OCI-M2 (cell line): ENCODE results near the gene B3GNT4.
"Not testable (repeated sequence)": the region's sequence is repeated elsewhere in the genome, so short reads cannot be mapped to it uniquely, and the experiment has no call there.

ENCODE experiments used
- DNase-seq: peaks from one replicate; lab custom pipeline; 2025; ENCODE audit not compliant: unreplicated experiment; lab: John Stamatoyannopoulos, UW

B3GNT4 gene

GRCh38 chr12:122203301-122204166 lies at the start of gene B3GNT4:
Gene B3GNT4 (plus strand): TSS chr12:122203709. CDS start chr12:122204619, 910 bp downstream.
- no peak for DNase-seq

- DNase-seq, result no peak
Measured at GRCh38 chr12:122155705-122156104, 47.8 kb upstream of the B3GNT4 start.

- no peak for DNase-seq
Measured at GRCh38 chr12:122158700-122159285, 44.7 kb upstream of the B3GNT4 start.

GRCh38 chr12:122159882-122160281 lies 43.6 kb upstream of the B3GNT4 start:
- DNase-seq, result no peak

- DNase-seq, result no peak
Measured at GRCh38 chr12:122160761-122161160, 42.7 kb upstream of the B3GNT4 start.

- DNase-seq, result no peak
Measured at GRCh38 chr12:122161682-122162081, 41.8 kb upstream of the B3GNT4 start.

- DNase-seq, result no peak
Measured at GRCh38 chr12:122162976-122163375, 40.5 kb upstream of the B3GNT4 start.

- no peak for DNase-seq
Measured at GRCh38 chr12:122166422-122167349, 36.8 kb upstream of the B3GNT4 start.

- DNase-seq, result no peak
Measured at GRCh38 chr12:122167356-122167925, 36.1 kb upstream of the B3GNT4 start.

GRCh38 chr12:122168492-122168891 lies 35.0 kb upstream of the B3GNT4 start:
- no peak for DNase-seq

GRCh38 chr12:122171399-122171798 lies 32.1 kb upstream of the B3GNT4 start:
- DNase-seq, result no peak

GRCh38 chr12:122172262-122172939 lies 31.1 kb upstream of the B3GNT4 start:
- DNase-seq, result no peak

- no peak for DNase-seq
Measured at GRCh38 chr12:122174155-122174845, 29.2 kb upstream of the B3GNT4 start, which contains the start of gene IL31. Gene IL31 (minus strand): TSS chr12:122174221. CDS start chr12:122174172, 49 bp downstream.

- DNase-seq, result not testable (repeated sequence)
Measured at GRCh38 chr12:122176473-122176872, 27.0 kb upstream of the B3GNT4 start.

GRCh38 chr12:122182887-122183587 lies 20.5 kb upstream of the B3GNT4 start, which contains the start of gene LRRC43:
Gene LRRC43 (plus strand): TSS chr12:122183123. CDS start chr12:122183145, 22 bp downstream.
- DNase-seq, result no peak

GRCh38 chr12:122183588-122183940 lies 19.9 kb upstream of the B3GNT4 start:
- DNase-seq, result no peak

GRCh38 chr12:122184517-122184916 lies 19.0 kb upstream of the B3GNT4 start:
- DNase-seq, result no peak

GRCh38 chr12:122185079-122185478 lies 18.4 kb upstream of the B3GNT4 start:
- DNase-seq, result no peak

- no peak for DNase-seq
Measured at GRCh38 chr12:122185494-122186082, 17.9 kb upstream of the B3GNT4 start.
